H1 (cell line): ENCODE data around the gene CIB4. TPM values are rescaled to one million over a fixed set of nuclear protein-coding genes. Genes with fewer than 3 reads are reported as not detected.

ENCODE experiments used
- BACH1 ChIP-seq: IDR thresholded peaks from 2 replicates; pipeline ENCODE4 v1.6.1; 2012; ENCODE audit warnings: low read length, improper control_type of control experiment
- CBX8 ChIP-seq: fragments of 300-800, 300-1000 bp; sonication (generic); IDR thresholded peaks from 2 replicates; pipeline ENCODE4 v1.7.1; 2016; ENCODE audit warnings: low read depth, low read length, borderline replicate concordance
- SIN3A ChIP-seq, 2 experiments: IDR thresholded peaks in 1 of 2; conservative IDR thresholded peaks in 1 of 2; 2 replicates each; pipeline ENCODE4 v1.6.1; 2011 to 2012; ENCODE audit warnings: low read length in 2 of 2, improper control_type of control experiment in 1 of 2, low read depth in 1 of 2, mild to moderate bottlenecking in 1 of 2
- polyA plus RNA-seq, 7 experiments: library from polyadenylated mRNA; depleted of rRNA in 3 of 7; stranded (reverse) in 5 of 7; unstranded in 2 of 7; fragments of >200 nt in 5 of 7; fragments of 200-250 nt in 2 of 7; gene quantifications; 1 replicate in 5 of 7; 2 replicates in 1 of 7; 4 replicates in 1 of 7; pipeline versions ENCODE4 v1.2.1 to v1.2.3, GENCODE V29; 2011 to 2013; ENCODE audit warnings: missing spikeins in 2 of 7, mixed read lengths in 2 of 7
- total RNA-seq: library from RNA; stranded (reverse); fragmentation: NEBNext Ultra II Directional; extraction: Animal tissue kit (Norgen Biotek cat#: 25700); gene quantifications from 2 replicates; pipeline ENCODE4 v1.2.1, GENCODE V29; 2021

The CIB4 gene
- total and polyA plus RNA-seq, 2 of the 8 experiments (the other 6 are each of a cell fraction or from before 2014, with no cell fraction given) = not detected

- no peak for TF ChIP-seq CBX8
- no peak for TF ChIP-seq BACH1
- no peak for TF ChIP-seq SIN3A (conservative IDR thresholded peaks at IDR 0.05 in 1 of 2, IDR thresholded peaks at IDR 0.05 in 1 of 2; ENCODE audit: low read depth in 1 of 2, low read length in 2 of 2)
These were observed 45.0 kb upstream of the CIB4 start (continued) for GRCh38 chr2:26685989-26686839.
